NCI-H345 treated with DMSO at 0.1 percent for 48 hours (cell line): ENCODE measurements around the gene PXN.
"Not testable (repeated sequence)": the region's sequence is repeated elsewhere in the genome, so short reads cannot be mapped to it uniquely, and the experiment has no call there.

ENCODE experiments used
- DNase-seq: peaks from one replicate; lab custom pipeline; 2025; ENCODE audit not compliant: unreplicated experiment; lab: John Stamatoyannopoulos, UW

Gene PXN

GRCh38 chr12:120211904-120212283 is 53.6 kb downstream of the PXN start:
- no peak for DNase-seq

- DNase-seq, result no peak
These were observed 54.2 kb downstream of the PXN start for GRCh38 chr12:120211243-120211903.

- DNase-seq, result no peak
These were observed 55.7 kb downstream of the PXN start for GRCh38 chr12:120209851-120210250.

- DNase-seq, result no peak
These were observed 58.3 kb downstream of the PXN start for GRCh38 chr12:120207227-120207626.

GRCh38 chr12:120206781-120207180 is 58.7 kb downstream of the PXN start:
- DNase-seq, result not testable (repeated sequence)

- no peak for DNase-seq
These were observed 59.3 kb downstream of the PXN start for GRCh38 chr12:120206228-120206627.

- no peak for DNase-seq
These were observed 61.4 kb downstream of the PXN start for GRCh38 chr12:120204171-120204570.

- no peak for DNase-seq
These were observed 65.1 kb downstream of the PXN start for GRCh38 chr12:120200364-120200800.

- no peak for DNase-seq
These were observed 65.8 kb downstream of the PXN start for GRCh38 chr12:120199595-120200306.

GRCh38 chr12:120199025-120199424 is 66.5 kb downstream of the PXN start:
- no peak for DNase-seq

- no peak for DNase-seq
These were observed 68.0 kb downstream of the PXN start for GRCh38 chr12:120197542-120197887.

- DNase-seq, result not testable (repeated sequence)
These were observed 68.6 kb downstream of the PXN start for GRCh38 chr12:120196817-120197541.

- DNase-seq, result no peak
These were observed 69.2 kb downstream of the PXN start for GRCh38 chr12:120196363-120196762.

GRCh38 chr12:120194534-120195395 is 70.8 kb downstream of the PXN start, which contains the start of gene GCN1:
Gene GCN1, minus strand, starts transcription at chr12:120194715. Its CDS starts 18 bp downstream, at chr12:120194697.
- DNase-seq, result no peak

GRCh38 chr12:120194226-120194533 is 71.3 kb downstream of the PXN start:
- DNase-seq, result no peak

GRCh38 chr12:120193286-120193685 is 72.2 kb downstream of the PXN start:
- DNase-seq, result not testable (repeated sequence)

- no peak for DNase-seq
These were observed 74.5 kb downstream of the PXN start for GRCh38 chr12:120190985-120191480.

- DNase-seq, result no peak
These were observed 75.1 kb downstream of the PXN start for GRCh38 chr12:120190386-120190785.

- DNase-seq, result no peak
These were observed 78.9 kb downstream of the PXN start for GRCh38 chr12:120186654-120187053.

GRCh38 chr12:120183211-120183631 is 82.3 kb downstream of the PXN start:
- DNase-seq, result no peak
